CD4-positive, CD25-positive, alpha-beta regulatory T cell (primary cell): ENCODE data around the gene DBNL. TPM values are rescaled to one million over a fixed set of nuclear protein-coding genes. Genes with fewer than 3 reads are reported as not detected.

Experiments used
- ATAC-seq, 2 donors: fragments of 150-1000 bp; cut with Tn5 transposase; one replicate each; pipeline ENCODE4 v1.10.0; 2021; ENCODE audit warnings: low read depth in 2 of 2, moderate number of reproducible peaks in 2 of 2, moderate library complexity in 1 of 2
- DNase-seq, 3 donors: peaks; one replicate each; pipeline versions ENCODE4 v3.0.0 to v3.0.0-alpha.2; 2012 to 2022; ENCODE audit warnings: mixed read lengths in 1 of 3
- H3K27ac ChIP-seq: one replicate; pipeline ENCODE4 v1.7.0; 2013; ENCODE audit warnings: mild to moderate bottlenecking, low read length; ENCODE audit not compliant: insufficient read depth, poor library complexity, severe bottlenecking
- H3K27me3 ChIP-seq: one replicate; pipeline ENCODE4 v1.7.0; 2013; ENCODE audit warnings: low read length; ENCODE audit not compliant: control insufficient read depth, insufficient read depth
- H3K36me3 ChIP-seq: one replicate; pipeline ENCODE4 v1.7.0; 2013; ENCODE audit warnings: mild to moderate bottlenecking, low read length, moderate library complexity; ENCODE audit not compliant: control insufficient read depth, insufficient read depth
- H3K4me1 ChIP-seq: 2 replicates; pipeline ENCODE4 v1.7.0; 2013; ENCODE audit warnings: mild to moderate bottlenecking, low read length; ENCODE audit not compliant: insufficient read depth, control insufficient read depth, poor library complexity, severe bottlenecking
- H3K4me3 ChIP-seq: one replicate; pipeline ENCODE4 v1.7.0; 2013; ENCODE audit warnings: low read depth, mild to moderate bottlenecking, low read length, moderate library complexity
- H3K9me3 ChIP-seq, 2 experiments: 1 replicate in 1 of 2; 2 replicates in 1 of 2; pipeline ENCODE4 v1.7.0; 2013; ENCODE audit warnings: low read length in 2 of 2, mild to moderate bottlenecking in 1 of 2, moderate library complexity in 1 of 2; ENCODE audit not compliant: control insufficient read depth in 2 of 2
- H3K27ac Mint-ChIP-seq, 3 donors: one replicate each; pipeline ENCODE4 v1.8.0; 2020 to 2022; ENCODE audit warnings: mild to moderate bottlenecking in 3 of 3, mixed read lengths in 3 of 3, moderate library complexity in 2 of 3
- H3K27me3 Mint-ChIP-seq: one replicate; pipeline ENCODE4 v1.8.0; 2022; ENCODE audit warnings: mild to moderate bottlenecking, mixed read lengths
- H3K36me3 Mint-ChIP-seq: one replicate; pipeline ENCODE4 v1.8.0; 2020; ENCODE audit warnings: mixed read lengths
- H3K4me1 Mint-ChIP-seq, 4 donors: one replicate each; pipeline ENCODE4 v1.8.0; 2020 to 2022; ENCODE audit warnings: mixed read lengths in 4 of 4, mild to moderate bottlenecking in 1 of 4
- H3K4me3 Mint-ChIP-seq, 4 donors: one replicate each; pipeline ENCODE4 v1.8.0; 2020 to 2022; ENCODE audit warnings: mild to moderate bottlenecking in 4 of 4, mixed read lengths in 4 of 4, moderate library complexity in 3 of 4
- H3K9me3 Mint-ChIP-seq, 7 donors: one replicate each; pipeline ENCODE4 v1.8.0; 2020 to 2022; ENCODE audit warnings: mixed read lengths in 7 of 7, mild to moderate bottlenecking in 3 of 7, moderate library complexity in 2 of 7
- polyA plus RNA-seq, 4 donors: library from polyadenylated mRNA; unstranded; fragments of 300-500 nt; fragmentation: Illumina TruSeq; gene quantifications; one replicate each; pipeline ENCODE4 v1.2.3, GENCODE V29; 2021
- total RNA-seq: library from RNA; stranded (reverse); gene quantifications from one replicate; pipeline ENCODE4 v1.2.3, GENCODE V29; 2022

Gene DBNL
- total and polyA plus RNA-seq, 5 donors from 2014 or later: 104 to 206 (median 167) TPM

DNA sequence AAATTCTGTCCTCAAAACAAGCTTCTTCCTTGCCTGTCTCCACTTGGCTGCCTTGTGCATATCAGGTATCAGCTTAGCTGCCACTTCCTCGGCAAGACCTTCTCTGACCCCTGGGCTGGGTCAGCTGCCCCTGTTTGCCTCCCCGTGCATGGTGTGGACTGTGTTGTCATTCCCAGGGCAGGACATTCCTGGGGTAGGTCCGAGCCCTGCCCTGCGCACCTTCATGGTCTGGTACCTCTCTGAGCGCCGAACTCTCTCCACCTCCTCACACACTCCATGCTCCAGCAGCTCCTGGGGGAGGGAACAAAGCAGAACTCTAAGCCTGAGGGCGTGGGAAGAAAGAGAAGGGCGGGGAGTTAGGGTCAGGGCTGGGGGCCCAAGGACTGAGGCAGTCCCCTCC lies 34.0 kb downstream of the DBNL start:
- Mint-ChIP-seq H3K27ac (peak overlapping the region in 1 of 3 donors; percentile 9), H3K27me3 (no peaks in the 10 kb centered on the region), H3K4me3 (peak overlapping the region in 1 of 4 donors; percentile 56), H3K36me3 (peaks cover 12% of the 10 kb centered on the region), H3K9me3 (peaks cover 0 to 1% (median 0%) of the 10 kb centered on the region in 7 donors), H3K4me1 (peaks cover 6 to 43% (median 14%) of the 10 kb centered on the region in 4 donors)
- no peaks in the 10 kb centered on the region for H3K27me3 ChIP-seq
- peaks cover 24% of the 10 kb centered on the region for H3K4me1 ChIP-seq
- no peak for DNase-seq
- no peak overlapping the region for H3K4me3 ChIP-seq
- ATAC-seq: no peak
- no peaks in the 10 kb centered on the region for H3K9me3 ChIP-seq
- no peak overlapping the region for H3K27ac ChIP-seq
- peaks cover 61% of the 10 kb centered on the region for H3K36me3 ChIP-seq

DNA sequence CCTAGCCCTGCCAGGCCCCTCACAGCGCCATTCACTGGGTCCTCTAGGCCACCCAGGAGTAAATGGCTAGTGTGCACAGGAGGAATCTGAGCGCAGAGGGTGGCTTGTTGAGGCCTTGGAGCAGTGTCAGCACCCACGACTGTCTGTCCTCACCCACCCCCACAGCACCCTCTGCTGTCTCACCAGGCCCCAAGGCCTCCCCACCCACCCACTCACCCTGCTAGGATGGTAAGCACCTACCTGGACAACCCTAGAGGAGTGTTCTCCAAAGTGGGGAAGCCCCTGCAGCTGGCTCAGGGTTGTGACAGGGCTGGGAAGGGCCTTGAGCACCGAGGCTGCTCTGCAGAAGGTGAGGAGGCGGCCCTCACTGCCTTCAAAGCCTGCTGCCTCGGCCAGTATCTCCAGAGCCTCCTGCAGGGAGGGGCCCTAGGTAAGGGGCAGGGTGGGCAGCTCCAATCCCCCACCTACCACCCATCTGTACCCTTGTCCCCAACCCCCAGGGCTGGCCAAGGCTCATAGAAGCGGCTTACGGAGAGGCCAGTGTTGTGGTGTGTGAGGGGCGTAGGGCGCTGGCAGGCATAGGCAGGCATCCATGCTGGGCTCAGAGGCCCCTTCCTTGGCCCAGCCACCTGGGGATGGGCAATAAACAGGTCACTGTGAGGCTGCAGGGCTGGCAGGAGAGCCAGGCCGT lies 35.0 kb downstream of the DBNL start:
- Histone ChIP-seq H3K27ac (no peak overlapping the region), H3K36me3 (peaks cover 54% of the 10 kb centered on the region), H3K4me1 (peaks cover 24% of the 10 kb centered on the region), H3K9me3 (no peaks in the 10 kb centered on the region), H3K4me3 (no peak overlapping the region), H3K27me3 (no peaks in the 10 kb centered on the region)
- ATAC-seq (no peak), DNase-seq (no peak)
- H3K27me3 Mint-ChIP-seq: no peaks in the 10 kb centered on the region
- H3K4me1 Mint-ChIP-seq: peaks cover 6 to 51% (median 14%) of the 10 kb centered on the region in 4 donors
- no peak overlapping the region for H3K27ac Mint-ChIP-seq
- peaks cover 12% of the 10 kb centered on the region for H3K36me3 Mint-ChIP-seq
- H3K9me3 Mint-ChIP-seq: peaks cover 0 to 1% (median 0%) of the 10 kb centered on the region in 7 donors
- H3K4me3 Mint-ChIP-seq: peak overlapping the region in 3 of 4 donors; percentile 31 to 56 (median 51)

DNA sequence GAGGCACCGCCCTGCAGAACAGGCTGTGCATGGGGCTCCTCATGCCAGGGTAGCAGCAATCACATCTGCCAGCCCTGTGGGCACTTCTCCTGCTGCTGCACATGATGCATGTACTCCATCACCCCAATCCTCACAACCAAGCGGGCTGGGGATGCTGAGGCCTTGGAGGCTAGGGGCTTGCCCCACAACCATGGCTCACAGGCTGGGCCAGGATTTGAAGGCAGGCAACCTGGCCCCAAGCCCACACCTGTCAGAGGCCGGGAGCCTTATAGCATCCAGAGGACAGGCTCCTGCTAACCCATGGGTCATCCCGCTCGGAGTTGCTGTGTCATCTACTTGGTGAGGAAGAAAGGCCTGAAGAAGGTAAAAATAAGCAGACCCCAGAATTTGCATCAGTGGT lies 35.6 kb downstream of the DBNL start:
- Histone ChIP-seq H3K4me1 (peaks cover 24% of the 10 kb centered on the region), H3K36me3 (peaks cover 53% of the 10 kb centered on the region)
- no peak for ATAC-seq

DNA sequence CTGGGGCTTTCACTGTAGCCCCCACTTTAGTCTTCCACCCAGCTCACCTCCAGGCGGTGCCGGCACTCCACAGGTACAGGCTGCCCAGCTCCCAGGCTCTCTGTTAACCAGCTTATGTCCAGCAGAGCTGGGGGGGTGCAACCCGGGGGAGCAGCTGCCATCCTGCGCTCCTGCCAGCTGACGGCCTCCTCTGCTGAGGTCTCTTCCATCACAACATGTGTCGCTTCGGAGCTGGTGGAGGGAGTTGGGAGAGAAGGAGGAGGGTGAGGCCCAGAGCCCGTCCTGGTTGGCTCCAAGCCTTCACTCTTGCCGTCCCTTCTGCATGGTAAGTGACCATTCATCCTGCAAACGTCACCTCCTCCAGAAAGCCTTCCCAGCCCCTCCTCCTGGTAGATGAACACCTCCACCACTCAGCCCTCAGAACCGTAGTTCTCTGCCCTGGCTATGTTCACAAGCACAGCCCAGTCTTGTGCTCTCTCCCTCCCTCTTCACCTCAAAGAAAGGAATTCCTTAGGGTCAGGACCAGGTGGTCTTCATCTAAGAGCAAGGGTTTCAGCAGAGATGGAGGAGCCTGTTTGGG lies 36.3 kb downstream of the DBNL start:
- Histone ChIP-seq H3K4me1 (peaks cover 24% of the 10 kb centered on the region), H3K4me3 (peak overlapping the region; percentile 79), H3K27me3 (no peaks in the 10 kb centered on the region), H3K36me3 (peaks cover 46% of the 10 kb centered on the region), H3K9me3 (no peaks in the 10 kb centered on the region), H3K27ac (peak overlapping the region; percentile 92)
- Mint-ChIP-seq H3K9me3 (peaks cover 0 to 1% (median 0%) of the 10 kb centered on the region in 7 donors), H3K27ac (peak overlapping the region; percentile 76 to 97 (median 88)), H3K27me3 (no peaks in the 10 kb centered on the region), H3K4me1 (peaks cover 6 to 48% (median 14%) of the 10 kb centered on the region in 4 donors), H3K36me3 (peaks cover 12% of the 10 kb centered on the region), H3K4me3 (peak overlapping the region; percentile 83 to 95 (median 90))
- no peak for DNase-seq
- no peak for ATAC-seq

More for the DNA sequence above, 35.6 kb downstream of the DBNL start:
- no peaks in the 10 kb centered on the region for H3K27me3 ChIP-seq
- DNase-seq: no peak
- Mint-ChIP-seq H3K4me3 (peak overlapping the region in 1 of 4 donors; percentile 28), H3K27me3 (no peaks in the 10 kb centered on the region), H3K9me3 (peaks cover 0 to 1% (median 0%) of the 10 kb centered on the region in 7 donors), H3K27ac (peak overlapping the region in 1 of 3 donors; percentile 27), H3K36me3 (peaks cover 12% of the 10 kb centered on the region), H3K4me1 (peaks cover 6 to 48% (median 14%) of the 10 kb centered on the region in 4 donors)
- H3K4me3 ChIP-seq: no peak overlapping the region
- H3K9me3 ChIP-seq: no peaks in the 10 kb centered on the region
- no peak overlapping the region for H3K27ac ChIP-seq

DNA sequence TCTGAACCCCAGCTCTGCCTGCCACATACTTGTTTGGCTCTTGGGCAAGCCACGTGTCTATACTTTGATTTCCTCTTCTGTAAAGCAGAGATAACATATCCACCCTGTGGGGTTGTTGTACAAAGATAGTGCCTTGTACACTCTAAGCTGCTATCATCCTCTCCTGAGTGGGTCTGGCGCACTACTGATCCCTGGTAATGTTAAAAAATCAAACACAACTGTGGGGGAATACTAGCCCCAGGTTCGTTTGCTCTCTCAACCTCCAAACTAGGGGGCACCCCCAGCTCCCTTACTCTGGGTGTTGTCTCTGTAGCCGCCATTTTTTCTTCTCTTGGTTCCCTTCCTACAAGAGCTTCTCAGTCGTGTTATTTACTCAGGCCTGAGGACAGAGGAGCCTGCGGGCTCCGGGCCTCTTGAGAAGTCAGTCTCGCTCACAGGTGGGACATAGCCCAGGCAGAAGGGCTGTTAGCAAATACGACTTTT lies 36.8 kb downstream of the DBNL start:
- H3K4me1 Mint-ChIP-seq: peaks cover 6 to 48% (median 14%) of the 10 kb centered on the region in 4 donors
- Histone ChIP-seq H3K27me3 (no peaks in the 10 kb centered on the region), H3K36me3 (peaks cover 41% of the 10 kb centered on the region), H3K4me1 (peaks cover 24% of the 10 kb centered on the region), H3K27ac (peak overlapping the region; percentile 92), H3K4me3 (peak overlapping the region; percentile 79), H3K9me3 (no peaks in the 10 kb centered on the region)
- peak overlapping the region; percentile 83 to 95 (median 90) for H3K4me3 Mint-ChIP-seq
- ATAC-seq (no peak), DNase-seq (peak in 2 of 3 donors; percentile 46 to 66)
- H3K27me3 Mint-ChIP-seq: no peaks in the 10 kb centered on the region
- H3K9me3 Mint-ChIP-seq: peaks cover 0 to 1% (median 0%) of the 10 kb centered on the region in 7 donors
- H3K36me3 Mint-ChIP-seq: peaks cover 12% of the 10 kb centered on the region
- peak overlapping the region; percentile 76 to 97 (median 88) for H3K27ac Mint-ChIP-seq

DNA sequence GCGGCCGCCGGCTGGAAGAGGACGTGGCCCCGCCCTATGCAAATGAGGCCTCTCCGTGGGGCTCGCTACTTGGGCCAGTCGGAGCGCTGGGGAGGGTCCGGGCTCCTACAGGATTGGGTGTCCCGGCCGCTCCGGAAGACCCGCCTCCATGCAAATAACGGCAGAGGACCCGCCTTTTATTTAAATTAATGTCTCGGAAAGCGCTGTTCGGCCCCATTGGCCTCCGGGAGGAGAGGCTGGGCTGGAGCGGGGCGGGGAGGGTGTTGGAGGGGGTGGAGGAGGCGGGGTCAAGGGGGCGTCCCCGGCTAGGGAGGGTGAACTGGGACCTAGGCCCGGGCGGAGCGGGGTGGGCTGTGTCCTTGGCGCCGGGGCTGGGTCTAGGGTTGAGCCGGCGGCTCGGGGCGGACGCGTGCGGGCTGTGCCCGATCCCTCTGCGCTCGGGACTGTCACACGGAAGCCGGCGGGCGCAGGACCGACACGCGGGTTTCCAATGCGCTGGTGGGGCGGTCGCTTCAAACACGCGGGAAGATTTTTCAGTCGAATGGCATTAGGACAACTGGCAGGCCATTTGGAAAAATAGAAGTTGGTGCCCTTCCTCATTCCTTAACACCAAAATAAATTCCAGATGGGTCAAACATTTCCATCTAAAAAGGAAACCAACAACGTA lies 38.2 kb downstream of the DBNL start:
- no peaks in the 10 kb centered on the region for H3K27me3 Mint-ChIP-seq
- H3K27me3 ChIP-seq: no peaks in the 10 kb centered on the region

DNA sequence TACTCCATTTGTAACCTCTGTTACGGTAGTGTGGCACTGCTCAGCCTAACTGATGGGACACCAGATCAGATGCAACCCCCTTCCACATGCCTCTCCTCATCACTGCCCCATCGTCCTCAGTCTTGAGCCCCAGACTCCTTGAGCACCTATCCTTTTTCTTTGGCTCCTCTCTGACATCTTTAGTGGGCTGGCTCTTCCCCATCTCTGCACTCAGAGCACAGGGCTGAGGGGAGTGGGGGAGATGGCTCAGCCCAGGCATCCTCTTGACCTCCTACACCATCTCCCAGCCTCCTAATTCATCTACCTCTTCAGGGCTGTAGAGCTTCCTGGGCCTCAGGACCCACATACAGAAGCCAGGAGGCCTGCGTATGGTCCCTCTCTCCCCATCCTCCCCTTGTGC lies 39.3 kb downstream of the DBNL start:
- peaks cover 24% of the 10 kb centered on the region for H3K4me1 ChIP-seq
- no peaks in the 10 kb centered on the region for H3K9me3 ChIP-seq
- peaks cover 6 to 35% (median 10%) of the 10 kb centered on the region in 4 donors for H3K4me1 Mint-ChIP-seq
- DNase-seq (no peak), ATAC-seq (no peak)
- no peak overlapping the region for H3K27ac ChIP-seq
- H3K27ac Mint-ChIP-seq: peak overlapping the region in 2 of 3 donors; percentile 2 to 65
- H3K36me3 ChIP-seq: peaks cover 16% of the 10 kb centered on the region
- H3K27me3 ChIP-seq: no peaks in the 10 kb centered on the region
- no peaks in the 10 kb centered on the region for H3K9me3 Mint-ChIP-seq
- H3K4me3 ChIP-seq: no peak overlapping the region
- H3K4me3 Mint-ChIP-seq: peak overlapping the region; percentile 83 to 90 (median 83)
- peaks cover 5% of the 10 kb centered on the region for H3K36me3 Mint-ChIP-seq
- H3K27me3 Mint-ChIP-seq: peaks cover 3% of the 10 kb centered on the region

More for the DNA sequence above, 38.2 kb downstream of the DBNL start:
- peak; percentile 93 to 95 for ATAC-seq
- H3K9me3 ChIP-seq: no peaks in the 10 kb centered on the region
- Mint-ChIP-seq H3K9me3 (no peaks in the 10 kb centered on the region), H3K27ac (peak overlapping the region; percentile 55 to 88 (median 56)), H3K4me1 (peaks cover 6 to 42% (median 13%) of the 10 kb centered on the region in 4 donors), H3K4me3 (peak overlapping the region; percentile 83 to 95 (median 90)), H3K36me3 (peaks cover 9% of the 10 kb centered on the region)
- H3K4me3 ChIP-seq: peak overlapping the region; percentile 75
- peaks cover 27% of the 10 kb centered on the region for H3K36me3 ChIP-seq
- H3K4me1 ChIP-seq: peaks cover 24% of the 10 kb centered on the region
- peak; percentile 98 to 99 (median 99) for DNase-seq
- peak overlapping the region; percentile 92 for H3K27ac ChIP-seq
